Muscle of arm (tissue), 12 donors: ENCODE data around the gene NR6A1. TPM values are rescaled to one million over a fixed set of nuclear protein-coding genes. Genes with fewer than 3 reads are reported as not detected.

Experiments
- DNase-seq: peaks from one replicate; pipeline ENCODE4 v3.0.0-alpha.2; 2013
- polyA plus RNA-seq, 12 donors: library from polyadenylated mRNA; unstranded; fragments of 120-200 nt; gene quantifications; one replicate each; pipeline ENCODE4 v1.2.1, GENCODE V29; 2013; ENCODE audit not compliant: insufficient read length in 12 of 12

The NR6A1 gene
- polyA plus RNA-seq, 12 donors: 0.62 to 2.4 (median 1.1) TPM; not detected in 1

DNA sequence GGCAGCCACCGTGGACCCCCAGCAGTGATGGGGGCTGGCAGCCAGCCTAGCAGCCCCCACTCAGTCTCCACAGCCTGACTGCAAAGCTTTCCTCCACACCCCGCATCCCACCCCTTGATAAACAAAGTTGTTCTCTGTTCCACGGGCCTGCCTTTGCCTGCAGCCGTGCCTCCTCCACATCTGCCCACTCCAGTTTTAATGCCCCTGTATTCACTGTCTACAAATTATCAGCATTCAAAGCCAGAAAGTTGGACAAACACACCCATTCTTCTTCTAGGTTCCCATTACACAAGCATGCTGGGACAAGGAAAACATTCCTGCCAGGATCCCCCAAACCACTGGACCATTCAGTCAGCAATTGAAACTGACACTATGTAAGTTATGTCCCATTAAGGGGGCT is 240.9 kb downstream of the NR6A1 start:
- DNase-seq: no peak

DNA sequence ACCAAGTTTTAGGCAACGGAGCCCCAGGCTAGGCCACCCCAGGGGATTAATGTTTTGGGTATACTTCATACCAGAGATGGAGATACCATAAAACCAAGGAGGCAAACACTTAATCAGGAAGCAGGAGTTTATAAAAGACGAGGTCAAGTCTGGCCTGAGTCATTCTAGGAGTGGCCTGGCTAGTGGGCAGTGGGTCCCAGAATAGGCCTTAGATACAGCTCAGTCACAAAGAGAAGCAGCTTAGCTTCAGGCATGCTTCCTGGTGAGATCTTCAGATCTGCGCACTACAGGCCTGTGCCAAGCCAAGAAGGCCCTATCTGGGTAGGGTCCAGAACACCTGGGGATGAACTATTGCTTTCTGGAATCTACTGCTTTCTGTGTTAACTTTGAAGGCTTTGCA is 243.3 kb downstream of the NR6A1 start:
- no peak for DNase-seq

DNA sequence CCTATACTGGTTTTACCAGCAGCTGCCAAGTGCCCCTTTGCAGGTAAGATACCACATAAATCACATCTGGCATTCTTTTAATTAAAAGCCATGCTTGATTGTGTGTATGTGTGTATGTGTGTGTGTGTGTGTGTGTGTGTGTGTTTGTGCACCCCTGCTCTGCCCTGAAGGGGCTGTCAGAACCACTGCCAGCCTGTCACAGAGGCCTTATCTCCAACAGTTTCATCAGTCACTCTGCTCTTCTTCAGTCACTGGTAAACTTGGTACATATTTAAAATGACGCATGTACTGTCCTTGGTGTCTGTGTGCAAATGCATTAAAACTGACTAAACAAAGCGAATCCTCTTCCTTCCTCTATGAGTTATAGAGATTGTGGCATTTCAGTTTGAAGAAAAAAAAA is 244.9 kb downstream of the NR6A1 start:
- DNase-seq: no peak

DNA sequence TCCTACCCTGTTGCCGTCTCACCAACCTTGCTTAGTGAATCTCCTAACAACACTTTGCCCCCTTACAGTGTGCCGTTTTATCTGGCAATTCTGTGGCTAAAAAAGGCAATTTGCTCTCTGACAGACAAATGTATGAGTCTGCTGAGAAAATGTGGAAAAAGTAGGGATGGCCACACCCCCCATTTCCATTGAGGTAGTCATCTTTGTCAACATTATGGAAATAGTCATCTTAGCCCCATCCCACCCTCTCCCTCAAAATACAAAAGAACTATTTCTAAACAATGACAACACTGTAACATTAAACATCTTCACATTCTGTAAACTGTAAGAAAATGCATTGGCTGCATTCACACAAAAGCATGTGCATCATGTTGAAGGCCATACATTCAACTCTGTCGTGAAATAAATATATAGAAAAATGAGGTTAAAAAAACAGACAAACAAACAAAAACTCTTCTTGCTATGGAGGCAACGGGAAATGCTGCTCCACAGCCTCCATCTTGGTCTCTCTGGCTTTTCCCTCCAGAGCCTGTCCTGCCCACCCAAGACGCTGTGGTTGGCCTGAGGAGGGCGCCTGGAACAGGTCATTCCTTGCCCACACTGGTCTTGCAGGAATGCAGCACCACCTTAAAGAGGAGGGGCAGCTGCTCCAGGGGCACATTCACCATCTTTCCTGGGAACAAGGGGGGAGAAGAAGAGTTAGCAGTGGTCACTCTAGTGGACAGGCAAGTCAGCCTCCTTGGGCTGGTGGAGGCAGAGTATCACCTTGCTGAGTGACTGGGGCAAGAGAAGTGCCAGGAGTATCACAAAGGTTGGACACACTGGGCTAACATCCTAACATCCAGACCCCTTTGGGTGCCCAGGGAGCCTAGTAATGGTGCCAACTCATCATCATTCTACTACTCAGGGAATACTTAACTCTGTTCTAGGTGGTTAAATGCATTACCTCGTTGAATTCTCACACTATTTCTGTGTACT is 248.7 kb downstream of the NR6A1 start:
- DNase-seq: no peak

DNA sequence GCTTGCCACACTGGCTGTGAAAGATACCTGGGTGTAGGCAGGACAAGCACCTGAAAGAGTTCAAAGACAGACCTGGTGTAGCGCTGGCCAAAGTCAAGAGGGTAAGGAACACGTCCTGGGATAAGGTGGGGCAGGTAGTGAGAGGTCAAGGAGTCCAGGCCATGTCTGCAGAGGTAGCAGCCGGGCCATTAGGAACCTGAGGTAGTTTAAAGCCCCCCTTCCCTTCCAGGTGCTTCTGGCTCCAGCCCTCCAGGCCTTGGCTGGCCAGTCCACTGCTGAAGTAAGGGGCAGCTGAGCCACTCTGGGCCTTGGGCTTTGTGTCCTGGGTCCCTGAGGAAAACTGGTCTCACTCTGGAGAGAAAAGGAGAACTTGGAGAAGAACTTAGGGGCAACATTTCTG is 250.0 kb downstream of the NR6A1 start:
- no peak for DNase-seq

DNA sequence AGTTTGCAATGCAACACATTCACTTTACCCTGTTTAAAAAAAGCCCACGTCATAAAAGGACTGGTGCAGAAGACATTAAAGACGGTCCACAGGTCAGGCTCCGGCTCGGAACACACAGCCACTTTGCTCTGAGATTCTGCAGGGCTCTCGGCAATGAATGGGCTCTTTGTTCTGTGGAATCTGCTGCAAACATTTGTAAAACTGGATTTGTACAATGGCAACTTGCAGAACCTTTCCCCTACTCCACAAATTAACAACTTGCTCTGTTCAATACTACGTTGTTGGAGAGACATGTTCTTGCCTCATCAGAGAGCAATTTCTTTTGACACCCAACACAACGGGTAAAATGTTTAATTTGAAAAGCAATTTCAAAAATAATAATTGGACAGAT is 250.9 kb downstream of the NR6A1 start:
- DNase-seq: no peak

DNA sequence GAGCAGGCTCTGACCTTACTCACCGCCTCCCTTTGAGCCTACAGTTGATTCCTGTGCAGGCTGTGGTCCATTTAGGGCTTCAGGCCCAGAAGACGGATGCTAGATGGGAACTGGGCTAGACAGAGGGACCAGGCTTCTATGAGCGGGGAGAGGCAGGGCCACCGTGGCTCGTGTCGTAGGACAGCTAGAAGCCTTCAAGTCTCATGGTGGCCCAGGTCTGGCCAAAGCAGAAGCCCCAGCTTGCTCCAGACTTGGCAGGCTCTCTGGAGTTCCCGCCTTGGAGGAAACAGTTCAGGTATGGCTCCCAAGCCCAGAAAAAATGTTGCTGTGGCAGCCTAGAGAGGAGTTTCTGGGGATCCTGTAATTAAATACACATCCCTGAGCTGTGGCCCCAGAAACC is 253.0 kb downstream of the NR6A1 start:
- no peak for DNase-seq

DNA sequence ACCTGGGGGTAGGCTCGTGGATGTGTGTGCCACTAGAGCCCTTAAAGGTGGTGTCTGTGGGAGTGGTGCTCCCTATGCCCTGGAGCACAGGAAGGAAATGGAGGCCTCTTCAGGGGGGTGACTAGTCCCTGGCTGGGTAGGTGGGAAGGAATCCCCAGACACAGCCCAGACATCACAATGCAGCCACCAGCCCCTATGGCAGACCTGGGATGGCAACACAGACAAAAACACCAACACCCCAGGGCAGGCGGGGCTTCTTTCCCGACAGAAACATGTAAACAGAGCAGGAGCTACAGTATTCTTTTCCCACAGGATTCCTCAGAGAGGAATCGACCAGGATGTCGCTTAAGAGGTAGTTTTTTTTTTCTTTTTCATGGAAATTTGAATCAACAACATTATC is 253.5 kb downstream of the NR6A1 start:
- DNase-seq: no peak

DNA sequence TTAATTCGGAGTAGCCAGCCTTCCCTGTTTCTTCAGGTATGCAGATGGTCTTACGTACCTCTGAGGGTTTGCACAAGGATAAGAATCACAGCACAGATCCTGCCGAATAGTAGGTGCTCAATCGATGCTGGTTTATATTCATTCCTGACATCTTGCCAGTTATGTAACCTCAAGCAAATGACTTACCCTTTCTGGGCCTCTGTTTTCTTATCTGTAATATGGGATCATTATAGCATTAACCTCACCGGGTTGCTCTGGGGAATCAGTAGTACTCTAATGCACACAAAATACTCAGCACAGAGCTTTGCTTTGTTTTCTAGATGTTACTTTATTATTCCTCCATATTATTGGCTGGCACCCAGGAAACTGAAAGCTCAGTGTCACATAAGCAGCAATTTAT is 256.2 kb downstream of the NR6A1 start:
- no peak for DNase-seq

DNA sequence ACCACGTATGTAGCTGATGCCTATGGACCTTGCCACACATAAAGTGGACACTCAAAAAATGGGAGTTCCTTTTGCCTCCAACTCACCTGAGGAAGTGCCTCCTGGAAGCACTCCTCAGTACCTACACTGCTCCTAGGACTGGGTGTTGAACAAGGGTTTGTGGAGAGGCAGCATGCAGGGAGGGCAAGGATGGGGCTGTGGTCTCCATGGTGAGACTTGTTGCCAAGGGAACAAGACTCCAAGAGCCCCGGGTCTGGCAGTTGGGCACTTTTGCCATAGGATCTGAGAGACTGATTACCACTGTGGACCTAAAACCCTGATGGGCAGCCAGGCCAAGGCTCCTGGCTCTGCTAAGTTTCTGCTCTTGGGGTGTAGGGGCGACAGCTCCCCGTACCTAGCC is 257.0 kb downstream of the NR6A1 start:
- no peak for DNase-seq

DNA sequence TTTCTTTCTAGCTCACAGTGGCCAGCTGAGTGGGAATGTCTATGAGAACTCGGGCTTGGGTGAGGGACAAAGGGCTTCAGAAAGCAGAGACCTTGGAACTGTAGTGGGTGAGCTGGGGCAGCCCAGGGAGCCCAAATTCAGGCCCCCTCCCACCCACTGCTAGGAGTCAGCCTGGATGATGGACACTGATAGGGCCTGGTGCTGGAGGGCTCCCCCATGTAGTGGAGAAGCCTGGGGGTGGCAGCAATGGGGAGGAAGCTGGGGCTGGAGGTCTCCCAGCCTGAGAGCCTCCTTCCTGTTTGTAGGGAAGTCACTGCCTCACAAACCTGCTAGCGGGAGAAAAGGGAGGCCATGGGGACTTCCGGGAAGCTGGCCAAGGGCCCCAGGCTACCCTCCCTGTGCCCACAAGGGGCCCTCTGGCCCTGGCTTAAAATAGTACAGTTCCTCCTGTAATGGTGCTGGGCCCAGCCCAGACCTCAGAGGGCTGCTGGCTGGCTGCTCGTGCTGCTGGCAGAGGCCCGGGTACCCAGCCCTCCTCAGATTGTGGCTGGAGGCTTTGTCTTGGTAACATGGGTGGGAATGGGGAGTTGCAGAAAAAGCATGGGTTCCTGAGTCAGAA is 257.6 kb downstream of the NR6A1 start:
- DNase-seq: no peak

DNA sequence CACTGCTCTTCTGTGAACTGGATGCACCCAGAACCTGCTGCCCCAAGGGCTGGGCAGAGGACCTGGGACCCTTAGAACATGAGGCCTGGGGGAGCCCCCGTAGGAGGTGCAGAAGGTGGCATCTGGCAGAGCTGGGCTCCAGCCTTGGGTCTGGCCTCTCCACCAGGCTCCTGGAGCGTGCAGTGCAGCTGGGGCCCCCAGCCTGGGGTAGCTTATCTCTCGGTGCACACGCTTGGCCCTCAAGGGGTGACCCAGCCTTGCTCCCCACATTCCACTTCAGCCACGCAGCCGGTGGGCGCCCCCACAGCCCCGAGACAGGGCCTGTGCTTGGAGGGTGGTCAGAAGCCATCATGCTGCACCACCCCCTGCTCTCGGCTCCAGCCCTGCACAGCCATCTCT is 258.3 kb downstream of the NR6A1 start:
- DNase-seq: no peak

DNA sequence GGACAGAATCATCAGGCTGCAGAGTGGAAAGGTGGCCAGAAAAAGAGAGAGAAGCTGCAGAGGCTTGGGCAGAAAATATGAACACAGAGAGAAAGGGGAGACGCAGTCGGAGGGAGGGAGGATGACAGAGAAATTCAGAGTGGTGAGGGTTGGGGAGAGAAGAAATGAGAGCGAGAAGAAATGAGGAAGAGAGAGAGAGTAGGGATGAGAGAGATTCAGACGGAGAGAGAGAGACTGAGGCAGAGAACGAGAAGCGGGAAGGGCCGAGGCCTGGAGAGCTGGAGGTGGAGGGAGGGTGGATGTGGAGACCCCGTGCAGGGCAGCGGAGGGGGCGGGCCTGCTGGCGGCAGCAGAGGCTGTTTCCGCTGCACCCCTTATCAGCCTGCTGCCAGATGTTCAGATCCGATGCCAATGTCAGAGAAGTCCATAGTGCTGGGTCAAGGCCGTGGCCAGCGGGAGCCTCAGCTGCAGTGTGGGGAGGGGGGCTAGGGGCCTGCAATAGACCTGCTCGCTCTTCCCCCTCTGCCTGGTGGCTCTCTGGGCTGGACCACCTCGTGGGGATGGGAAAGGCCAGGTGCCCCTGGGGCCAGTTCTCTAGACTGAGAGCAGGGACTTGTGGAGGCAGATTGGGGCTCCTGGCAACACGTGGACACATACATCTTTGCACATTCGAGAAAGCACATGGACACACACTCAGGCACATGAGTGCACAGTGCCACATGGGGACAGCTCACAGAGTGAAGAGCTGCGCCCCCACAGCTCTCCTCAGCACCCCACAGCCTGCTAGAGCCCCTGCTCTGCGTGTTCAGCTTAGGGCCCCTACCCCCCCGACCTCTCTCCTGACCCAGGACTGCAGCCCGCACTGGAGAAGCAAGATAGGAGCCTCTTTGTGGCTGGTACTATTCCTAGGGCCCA is 259.0 kb downstream of the NR6A1 start:
- no peak for DNase-seq

DNA sequence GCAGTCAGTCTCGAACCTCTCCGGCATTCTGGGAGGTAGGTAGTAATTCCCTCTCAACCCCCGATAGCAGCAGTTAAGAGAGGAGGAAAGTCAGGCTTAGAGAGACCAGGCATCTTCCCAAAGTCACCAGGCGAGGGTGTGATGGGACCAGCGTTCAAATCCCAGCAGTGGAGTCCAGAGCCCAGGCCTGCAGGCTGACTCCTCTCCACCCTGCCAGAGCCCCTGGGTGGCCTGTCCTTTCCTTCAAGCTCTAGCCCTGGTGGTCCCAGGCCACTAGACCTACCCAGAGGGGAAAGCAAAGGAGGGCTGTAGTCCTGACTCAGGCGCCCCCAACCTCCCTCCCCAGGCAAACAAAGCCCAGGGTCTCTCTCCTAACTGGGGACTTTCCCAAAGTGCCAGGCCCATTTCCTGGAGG is 259.7 kb downstream of the NR6A1 start:
- no peak for DNase-seq

DNA sequence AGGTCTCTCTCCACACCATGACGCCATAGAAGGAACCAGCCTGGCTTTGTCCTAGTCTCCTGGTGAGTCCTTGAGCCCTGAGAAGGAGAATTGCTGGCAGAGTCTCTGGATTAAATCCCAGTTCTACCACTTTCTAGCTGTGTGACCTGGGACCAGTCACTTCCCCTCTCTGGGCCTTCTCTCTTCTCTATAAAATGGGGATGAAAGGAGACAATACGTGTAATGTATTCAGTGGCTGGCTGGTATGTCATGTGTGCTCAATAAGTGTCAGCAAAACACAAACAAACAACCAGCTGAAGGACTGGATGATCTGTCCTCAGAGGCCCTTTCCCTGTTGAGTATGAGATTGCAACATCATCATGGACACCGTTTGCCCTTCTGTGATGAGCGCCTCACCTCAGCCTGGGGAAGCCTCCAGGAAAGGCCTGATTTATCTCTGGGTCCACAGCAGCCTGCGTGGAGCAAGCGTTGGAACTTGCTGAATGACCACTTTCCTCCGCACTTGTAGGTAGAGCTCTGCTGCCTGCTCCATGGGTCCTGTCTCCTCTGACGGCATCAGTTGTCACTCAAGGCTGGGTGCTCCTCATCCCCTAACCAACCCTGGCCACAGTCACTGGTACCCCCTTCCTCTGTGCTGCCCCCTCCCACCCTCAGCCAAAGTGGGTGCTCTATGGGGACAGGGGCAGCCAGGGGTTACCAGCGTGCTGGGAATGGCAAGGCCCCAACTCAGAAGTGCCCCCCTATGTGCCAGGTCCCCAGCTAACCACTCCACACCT is 260.3 kb downstream of the NR6A1 start:
- DNase-seq: no peak

DNA sequence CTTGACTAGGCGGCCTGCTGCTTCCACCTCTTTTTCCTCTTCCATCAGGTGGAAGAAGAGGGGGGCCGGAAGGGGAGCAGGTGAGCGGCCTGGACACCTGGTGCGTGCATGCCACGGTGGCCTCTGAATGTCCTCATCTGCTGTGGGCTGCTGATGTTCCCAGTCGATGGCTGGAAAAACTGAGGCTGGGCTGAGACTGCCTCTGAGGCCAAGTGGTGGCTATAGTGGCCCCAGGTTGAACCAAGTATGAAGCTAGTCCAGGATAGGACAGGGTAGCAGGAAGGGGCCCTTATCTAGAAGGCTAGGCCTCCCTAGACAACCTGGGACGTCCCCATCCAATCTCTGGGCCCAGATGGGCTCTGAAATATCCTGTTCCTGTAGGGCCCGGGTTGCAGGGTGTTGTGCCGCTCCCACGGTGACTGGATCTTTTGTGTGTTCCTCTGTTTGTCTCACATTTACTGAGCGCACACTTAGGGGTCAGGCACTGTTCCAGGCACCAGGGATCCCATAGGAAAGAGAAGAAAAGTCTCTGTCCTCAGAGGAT is 263.2 kb downstream of the NR6A1 start:
- no peak for DNase-seq

DNA sequence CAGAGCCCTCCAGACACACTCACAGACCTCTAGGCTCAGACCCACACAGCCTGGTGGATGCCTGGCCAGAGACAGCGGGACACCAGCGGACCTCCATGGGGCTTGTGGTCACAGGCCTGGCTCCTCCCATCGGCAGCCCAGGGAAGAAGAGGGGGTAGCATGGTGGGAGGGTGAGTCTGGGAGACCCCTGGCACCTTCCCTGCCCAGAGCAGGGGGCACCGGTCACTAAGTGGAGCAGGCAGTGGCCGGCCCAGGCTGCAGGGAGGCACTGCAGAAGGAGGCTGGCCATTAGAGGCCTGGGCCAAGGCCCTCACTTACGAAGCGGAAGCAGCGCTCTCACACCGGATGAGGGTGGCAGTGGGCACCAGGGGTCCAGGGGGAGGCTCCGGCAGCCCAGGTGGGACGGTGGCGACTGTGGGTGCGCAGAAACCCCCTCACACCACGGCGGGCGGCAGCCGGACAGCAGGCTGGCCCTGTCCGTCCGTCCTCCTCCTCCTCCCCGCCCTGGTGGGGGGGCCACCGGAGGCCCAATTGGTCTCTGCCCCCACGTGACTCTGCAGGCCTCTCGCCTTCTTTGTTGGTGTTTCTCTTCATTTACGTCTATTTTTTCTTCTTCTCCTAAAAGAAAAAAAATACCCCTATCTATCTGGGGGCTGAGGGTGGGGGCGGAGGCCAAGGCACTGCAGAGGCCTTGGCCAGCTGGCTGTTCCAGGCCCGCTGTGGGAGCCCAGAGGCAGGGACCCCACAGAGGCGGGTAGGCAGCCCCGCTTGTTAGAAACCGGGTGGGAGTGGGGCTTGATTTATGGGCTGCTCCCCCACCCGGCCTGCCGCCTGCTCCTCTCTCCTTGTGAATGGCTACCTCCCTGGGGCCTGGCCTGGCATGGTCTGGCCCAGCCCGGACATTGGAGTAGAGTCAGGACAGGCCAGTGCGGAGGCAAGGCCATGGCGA is 263.9 kb downstream of the NR6A1 start, which contains the start of gene NR5A1:
Gene NR5A1, minus strand, starts transcription at position 469 of the 949 bp plus-strand sequence. CDS start 4,004 bp downstream, outside the sequence.
- DNase-seq: no peak

DNA sequence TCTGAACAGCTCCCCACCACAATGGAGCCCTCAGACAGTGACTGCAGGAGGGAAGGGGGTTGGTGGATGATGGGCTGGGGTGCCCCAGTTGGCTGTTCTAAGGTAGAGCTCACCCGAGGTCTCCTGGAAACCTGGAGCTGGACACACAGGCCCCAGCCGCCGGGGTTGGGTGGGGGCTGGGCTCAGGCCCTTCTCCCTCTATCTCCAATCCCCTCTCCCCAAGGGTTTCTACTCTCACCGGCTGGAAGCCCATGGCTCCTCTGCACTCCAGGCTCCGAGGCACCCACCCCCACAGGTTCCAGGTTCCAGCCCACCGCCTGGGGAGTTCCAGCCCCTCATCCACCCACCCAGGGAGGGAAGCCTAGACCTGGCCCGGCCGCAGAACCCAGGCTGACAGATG is 264.7 kb downstream of the NR6A1 start:
- no peak for DNase-seq

DNA sequence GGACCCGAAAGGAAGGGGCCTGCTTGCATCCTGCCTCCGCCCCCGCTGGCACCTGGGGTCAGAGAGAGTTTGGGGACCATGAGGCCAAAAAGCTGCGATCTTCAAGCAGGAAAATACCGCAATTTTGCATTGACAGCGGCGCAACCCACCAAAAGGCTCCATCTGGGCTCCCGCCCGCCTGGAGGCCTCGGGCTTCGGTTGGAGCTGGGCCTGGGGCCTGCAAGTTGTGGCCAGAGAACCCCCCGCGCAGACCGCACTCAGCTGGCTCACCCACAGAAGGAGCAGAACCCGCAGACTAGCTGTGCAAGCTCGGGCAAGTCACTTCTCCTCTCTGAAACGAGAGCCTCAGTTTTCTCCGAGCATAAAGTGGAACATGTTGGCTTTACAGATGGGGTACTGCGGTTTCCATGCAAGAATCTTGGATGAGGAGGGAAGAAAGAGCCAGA is 265.2 kb downstream of the NR6A1 start:
- no peak for DNase-seq
